Activated CD4-positive, alpha-beta T cell treated with anti-CD3 and anti-CD28 coated beads, Interleukin-2, amount 10 ng/mL, durations not matched to agents 7 days and 5 days (primary cell): ENCODE data around the gene HEPHL1. TPM values are rescaled to one million over a fixed set of nuclear protein-coding genes. Genes with fewer than 3 reads are reported as not detected.
"Not testable (repeated sequence)": the region's sequence is repeated elsewhere in the genome, so short reads cannot be mapped to it uniquely, and the experiment has no call there.

Experiments used
- CTCF ChIA-PET: fragments of 350-600 bp; sonication (Branson Sonifier 250); formaldehyde crosslinking; loops from one replicate; lab custom pipeline; 2021; ENCODE audit warnings: antibody characterized with exemption; lab: Charles Lee
- POLR2A ChIA-PET: fragments of 350-600 bp; sonication (Branson Sonifier 250); formaldehyde crosslinking; loops from one replicate; lab custom pipeline; 2021; ENCODE audit warnings: antibody characterized with exemption; lab: Charles Lee
- DNase-seq: peaks from one replicate; pipeline ENCODE4 v3.0.0-alpha.2; 2020
- H3K27ac Mint-ChIP-seq: one replicate; pipeline ENCODE4 v1.8.0; 2021; ENCODE audit warnings: mild to moderate bottlenecking, moderate library complexity, mixed read lengths
- H3K27me3 Mint-ChIP-seq: one replicate; pipeline ENCODE4 v1.8.0; 2021; ENCODE audit warnings: mixed read lengths
- H3K36me3 Mint-ChIP-seq: one replicate; pipeline ENCODE4 v1.8.0; 2021; ENCODE audit warnings: low read depth, mixed read lengths
- H3K4me1 Mint-ChIP-seq: one replicate; pipeline ENCODE4 v1.8.0; 2021; ENCODE audit warnings: mixed read lengths
- H3K4me3 Mint-ChIP-seq: one replicate; pipeline ENCODE4 v1.8.0; 2021; ENCODE audit warnings: mild to moderate bottlenecking, moderate library complexity, mixed read lengths
- H3K9me3 Mint-ChIP-seq: one replicate; pipeline ENCODE4 v1.8.0; 2021; ENCODE audit warnings: mixed read lengths
- total RNA-seq, 2 experiments: library from RNA; stranded (reverse); gene quantifications; one replicate each; pipeline ENCODE4 v1.2.3, GENCODE V29; 2021

The HEPHL1 gene
- total RNA-seq, 2 experiments from 2014 or later: not detected

GRCh38 chr11:94111660-94112059, 90.5 kb downstream of the HEPHL1 start:
- ChIA-PET POLR2A (no interaction called here), CTCF (no interaction called here)
- Mint-ChIP-seq H3K4me3 (no peak overlapping the region), H3K4me1 (no peaks in the 10 kb centered on the region), H3K9me3 (no peaks in the 10 kb centered on the region), H3K27ac (no peak overlapping the region), H3K36me3 (no peaks in the 10 kb centered on the region), H3K27me3 (peaks cover 19% of the 10 kb centered on the region)
- no peak for DNase-seq

GRCh38 chr11:94112206-94112953, 91.2 kb downstream of the HEPHL1 start:
- CTCF ChIA-PET: no interaction called here
- Mint-ChIP-seq H3K4me3 (no peak overlapping the region), H3K9me3 (no peaks in the 10 kb centered on the region), H3K36me3 (no peaks in the 10 kb centered on the region), H3K27me3 (peaks cover 19% of the 10 kb centered on the region), H3K27ac (no peak overlapping the region), H3K4me1 (no peaks in the 10 kb centered on the region)
- DNase-seq: no peak
- POLR2A ChIA-PET: no interaction called here

DNA sequence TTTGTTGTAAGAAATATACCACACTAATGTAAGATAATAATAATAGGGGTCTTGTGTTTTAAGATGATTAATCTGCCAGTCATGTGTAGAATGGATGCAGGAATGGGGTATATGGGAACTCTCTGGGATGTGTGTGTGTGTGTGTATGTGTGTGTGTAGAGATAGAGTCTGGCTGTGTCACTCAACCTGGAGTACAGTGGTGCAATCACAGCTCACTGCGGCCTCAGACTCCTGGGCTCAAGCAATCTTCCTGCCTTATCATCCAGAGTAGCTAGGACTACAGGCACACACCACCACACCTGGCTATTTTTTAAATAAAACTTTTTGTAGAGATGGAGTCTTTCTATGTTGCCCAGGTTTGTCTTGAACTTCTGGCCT, 96.0 kb downstream of the HEPHL1 start:
- Mint-ChIP-seq H3K27ac (no peak overlapping the region), H3K27me3 (peaks cover 11% of the 10 kb centered on the region), H3K4me1 (no peaks in the 10 kb centered on the region), H3K9me3 (no peaks in the 10 kb centered on the region), H3K4me3 (no peak overlapping the region), H3K36me3 (no peaks in the 10 kb centered on the region)
- no peak for DNase-seq
- POLR2A ChIA-PET: no interaction called here
- CTCF ChIA-PET: interaction anchor here (0.7 kb wide), 1 partner anchor 130 kb away, joined by 3 read pairs; no protein-coding TSS in a partner anchor

DNA sequence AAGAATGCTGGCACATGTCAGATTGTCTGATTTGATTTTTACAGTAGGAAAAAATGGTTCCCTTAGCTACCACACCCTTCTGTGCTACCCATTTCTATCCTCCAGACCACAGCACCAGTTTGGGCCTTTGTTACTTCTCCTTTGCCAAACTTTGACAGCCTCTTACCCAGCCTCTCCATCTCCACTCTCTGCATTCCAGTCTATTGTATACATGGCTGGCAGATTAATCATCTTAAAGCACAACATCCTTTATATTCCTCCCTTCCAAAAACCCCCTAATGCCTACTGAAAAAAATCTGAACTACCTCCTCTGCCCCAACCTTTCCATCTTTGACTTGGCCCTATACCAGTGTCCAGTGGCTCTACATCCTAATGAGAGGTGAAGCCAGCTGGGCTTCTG, 96.7 kb downstream of the HEPHL1 start:
- Mint-ChIP-seq H3K4me3 (no peak overlapping the region), H3K36me3 (no peaks in the 10 kb centered on the region), H3K27ac (no peak overlapping the region), H3K27me3 (peaks cover 11% of the 10 kb centered on the region), H3K9me3 (no peaks in the 10 kb centered on the region), H3K4me1 (no peaks in the 10 kb centered on the region)
- DNase-seq: no peak
- ChIA-PET CTCF (interaction anchor here (0.5 to 1.9 kb wide), 3 partner anchors 10 to 929 kb away, joined by 3 to 4 read pairs (median 4); partner anchors contain the start of gene PANX1), POLR2A (no interaction called here)

DNA sequence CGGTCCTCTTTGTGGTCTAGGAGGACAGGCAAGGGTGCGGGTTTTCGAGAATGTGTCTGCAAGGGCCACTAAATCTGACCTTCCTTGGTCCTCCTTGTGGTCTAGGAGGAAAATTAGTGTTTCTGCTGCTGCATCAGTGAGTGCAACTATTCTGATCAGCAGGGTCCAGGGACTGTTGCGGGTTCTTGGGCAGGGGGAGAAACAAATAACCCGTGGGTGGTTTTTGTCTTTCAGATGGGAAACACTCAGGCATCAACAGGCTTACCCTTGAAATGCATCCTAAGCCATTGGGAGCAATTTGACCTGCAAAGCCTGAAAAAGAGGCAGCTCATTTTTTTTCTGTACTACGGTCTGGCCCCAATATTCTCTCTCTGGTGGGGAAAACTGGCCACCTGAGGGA, 98.5 kb downstream of the HEPHL1 start:
- CTCF ChIA-PET: interaction anchor here (0.7 to 1.9 kb wide), 2 partner anchors 9 kb away, joined by 3 to 4 read pairs; partner anchors contain the start of gene PANX1
- DNase-seq, H3K4me1 Mint-ChIP-seq, H3K27me3 Mint-ChIP-seq, H3K36me3 Mint-ChIP-seq, H3K4me3 Mint-ChIP-seq, H3K27ac Mint-ChIP-seq, H3K9me3 Mint-ChIP-seq, POLR2A ChIA-PET: not testable (repeated sequence)

GRCh38 chr11:94120516-94120915, 99.4 kb downstream of the HEPHL1 start:
- CTCF ChIA-PET, H3K4me3 Mint-ChIP-seq, H3K4me1 Mint-ChIP-seq, H3K27me3 Mint-ChIP-seq, H3K27ac Mint-ChIP-seq, POLR2A ChIA-PET, H3K36me3 Mint-ChIP-seq, DNase-seq, H3K9me3 Mint-ChIP-seq: not testable (repeated sequence)

- no peak overlapping the region for H3K4me3 Mint-ChIP-seq
Observed at GRCh38 chr11:94120946-94121345, 99.8 kb downstream of the HEPHL1 start.

GRCh38 chr11:94125407-94126115, 104.4 kb downstream of the HEPHL1 start:
- DNase-seq: peak; percentile 22
- Mint-ChIP-seq H3K36me3 (no peaks in the 10 kb centered on the region), H3K27me3 (no peaks in the 10 kb centered on the region), H3K4me3 (no peak overlapping the region), H3K9me3 (no peaks in the 10 kb centered on the region), H3K27ac (no peak overlapping the region), H3K4me1 (peaks cover 19% of the 10 kb centered on the region)
- ChIA-PET CTCF (no interaction called here), POLR2A (no interaction called here)

More at GRCh38 chr11:94120946-94121345, 99.8 kb downstream of the HEPHL1 start:
- Mint-ChIP-seq H3K27me3 (no peaks in the 10 kb centered on the region), H3K36me3 (no peaks in the 10 kb centered on the region), H3K4me1 (no peaks in the 10 kb centered on the region), H3K27ac (no peak overlapping the region), H3K9me3 (no peaks in the 10 kb centered on the region)
- ChIA-PET CTCF (no interaction called here), POLR2A (no interaction called here)
- no peak for DNase-seq

DNA sequence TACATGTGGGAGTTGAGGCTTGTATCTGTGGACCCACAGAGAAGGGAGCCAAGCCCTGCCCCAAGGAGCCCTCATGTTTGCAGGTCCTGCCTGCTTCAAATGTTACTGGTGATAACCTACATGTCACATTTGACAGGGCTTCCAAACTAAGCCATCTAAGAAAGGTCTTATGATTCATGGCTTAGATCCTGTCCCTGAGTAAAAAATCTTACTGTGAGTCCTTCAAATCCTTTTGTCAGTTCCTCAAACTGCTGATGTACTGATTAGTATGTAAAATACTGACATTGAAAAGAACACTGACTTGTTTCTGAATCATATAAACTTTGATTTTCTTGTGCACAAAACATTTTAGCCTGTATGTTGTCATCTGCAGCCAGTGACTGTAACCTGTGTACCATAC, 106.5 kb downstream of the HEPHL1 start:
- POLR2A ChIA-PET: no interaction called here
- H3K9me3 Mint-ChIP-seq: no peaks in the 10 kb centered on the region
- no peak overlapping the region for H3K4me3 Mint-ChIP-seq
- H3K27me3 Mint-ChIP-seq: no peaks in the 10 kb centered on the region
- no peak for DNase-seq
- H3K36me3 Mint-ChIP-seq: no peaks in the 10 kb centered on the region
- H3K4me1 Mint-ChIP-seq: peaks cover 19% of the 10 kb centered on the region
- CTCF ChIA-PET: interaction anchor here (1.2 to 1.8 kb wide), 3 partner anchors 9 to 1045 kb away, joined by 3 to 6 read pairs (median 4); no protein-coding TSS in a partner anchor
- H3K27ac Mint-ChIP-seq: peak overlapping the region; percentile 95

DNA sequence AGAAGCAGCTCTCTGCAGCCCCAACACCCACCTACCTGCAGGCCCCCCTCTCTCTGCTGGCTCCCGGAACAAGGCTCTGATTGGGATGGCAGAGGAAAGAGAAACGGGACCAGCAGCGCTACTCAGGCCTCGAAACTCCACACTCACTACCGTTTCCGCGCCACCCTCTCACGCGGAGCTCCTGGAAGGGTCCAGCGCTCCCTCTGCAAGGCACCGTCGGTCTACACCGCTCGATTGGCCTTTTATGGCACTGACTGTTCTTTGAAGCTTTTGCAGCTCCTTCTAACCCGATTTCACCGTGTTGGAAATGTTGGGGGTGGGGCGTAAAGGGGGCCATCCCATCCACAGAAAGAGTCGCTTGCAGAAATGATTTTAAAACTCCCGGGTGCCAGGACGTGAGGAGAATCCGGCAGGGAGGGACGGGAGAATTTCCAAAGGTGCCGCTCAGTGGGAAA, 107.2 kb downstream of the HEPHL1 start:
- H3K9me3 Mint-ChIP-seq: no peaks in the 10 kb centered on the region
- CTCF ChIA-PET: interaction anchor here (1.2 to 1.8 kb wide), 3 partner anchors 10 to 1045 kb away, joined by 3 to 6 read pairs (median 4); no protein-coding TSS in a partner anchor
- POLR2A ChIA-PET: interaction anchor here (1.7 kb wide), 1 partner anchor 387 kb away, joined by 6 read pairs; the partner anchor contains the start of genes C11orf54 and TAF1D
- no peaks in the 10 kb centered on the region for H3K36me3 Mint-ChIP-seq
- H3K27me3 Mint-ChIP-seq: no peaks in the 10 kb centered on the region
- DNase-seq: no peak
- H3K4me1 Mint-ChIP-seq: peaks cover 21% of the 10 kb centered on the region
- H3K4me3 Mint-ChIP-seq: no peak overlapping the region
- H3K27ac Mint-ChIP-seq: peak overlapping the region; percentile 95

- ChIA-PET CTCF (interaction anchor here (1.2 to 1.8 kb wide), 3 partner anchors 10 to 1044 kb away, joined by 3 to 6 read pairs (median 4); no protein-coding TSS in a partner anchor), POLR2A (interaction anchor here (1.7 kb wide), 1 partner anchor 387 kb away, joined by 6 read pairs; the partner anchor contains the start of genes C11orf54 and TAF1D)
- DNase-seq: peak; percentile 78
- Mint-ChIP-seq H3K36me3 (no peaks in the 10 kb centered on the region), H3K27me3 (no peaks in the 10 kb centered on the region), H3K27ac (peak within 1 kb of the TSS; percentile 95), H3K4me1 (peaks cover 27% of the 10 kb centered on the region), H3K4me3 (no peak within 1 kb of the TSS), H3K9me3 (no peaks in the 10 kb centered on the region)
Observed at GRCh38 chr11:94128746-94129511, 107.8 kb downstream of the HEPHL1 start, which contains the start of gene PANX1. PANX1 (plus strand) TSS chr11:94128841; CDS start chr11:94129313, 472 bp downstream.
